ENCODE measurements around the gene ARHGEF10L. TPM values are rescaled to one million over a fixed set of nuclear protein-coding genes. Genes with fewer than 3 reads are reported as not detected.

The ARHGEF10L gene
- total RNA-seq, 1 donor from 2014 or later: 27.8 TPM

- peak; percentile 11 for TF ChIP-seq CTCF (conservative IDR thresholded peaks at IDR 0.05; ENCODE audit: low read depth, low read length)
- no peak overlapping the region for H3K4me3 ChIP-seq (ENCODE audit: low read depth, low read length)
- no peak for DNase-seq (ENCODE audit: low read depth)
These were observed 124.8 kb downstream of the ARHGEF10L start for GRCh38 chr1:17664322-17664721.

- no peak for DNase-seq (ENCODE audit: low read depth)
- TF ChIP-seq CTCF (conservative IDR thresholded peaks at IDR 0.05; ENCODE audit: low read depth, low read length): no peak
- no peak overlapping the region for H3K4me3 ChIP-seq (ENCODE audit: low read depth, low read length)
These were observed 125.6 kb downstream of the ARHGEF10L start for GRCh38 chr1:17665054-17665453.

- no peak for DNase-seq (ENCODE audit: low read depth)
- no peak overlapping the region for H3K4me3 ChIP-seq (ENCODE audit: low read depth, low read length)
- TF ChIP-seq CTCF (conservative IDR thresholded peaks at IDR 0.05; ENCODE audit: low read depth, low read length): no peak
These were observed 126.6 kb downstream of the ARHGEF10L start for GRCh38 chr1:17665950-17666720.

GRCh38 chr1:17667641-17668040 is 128.1 kb downstream of the ARHGEF10L start:
- no peak for TF ChIP-seq CTCF (conservative IDR thresholded peaks at IDR 0.05; ENCODE audit: low read depth, low read length)
- H3K4me3 ChIP-seq (ENCODE audit: low read depth, low read length): no peak overlapping the region
- DNase-seq (ENCODE audit: low read depth): no peak

GRCh38 chr1:17668195-17668594 is 128.7 kb downstream of the ARHGEF10L start:
- TF ChIP-seq CTCF (conservative IDR thresholded peaks at IDR 0.05; ENCODE audit: low read depth, low read length): no peak
- DNase-seq (ENCODE audit: low read depth): no peak
- H3K4me3 ChIP-seq (ENCODE audit: low read depth, low read length): no peak overlapping the region

GRCh38 chr1:17668624-17669175 is 129.2 kb downstream of the ARHGEF10L start:
- DNase-seq (ENCODE audit: low read depth): no peak
- TF ChIP-seq CTCF (conservative IDR thresholded peaks at IDR 0.05; ENCODE audit: low read depth, low read length): no peak
- H3K4me3 ChIP-seq (ENCODE audit: low read depth, low read length): no peak overlapping the region

GRCh38 chr1:17669305-17669704 is 129.8 kb downstream of the ARHGEF10L start:
- no peak for TF ChIP-seq CTCF (conservative IDR thresholded peaks at IDR 0.05; ENCODE audit: low read depth, low read length)

More at GRCh38 chr1:17669305-17669704, 129.8 kb downstream of the ARHGEF10L start:
- no peak overlapping the region for H3K4me3 ChIP-seq (ENCODE audit: low read depth, low read length)
- no peak for DNase-seq (ENCODE audit: low read depth)

Data from epithelial cell of proximal tubule (primary cell).